Karpas-422 (cell line): ENCODE data around the gene KATNAL2. TPM values are rescaled to one million over a fixed set of nuclear protein-coding genes. Genes with fewer than 3 reads are reported as not detected.

Source experiments
- DNase-seq: peaks from one replicate; pipeline ENCODE4 v3.0.0-alpha.2; 2015
- H2AFZ ChIP-seq: fragments of 200-600 bp; sonication (generic); 2 replicates; pipeline ENCODE4 v1.6.1; 2014; ENCODE audit warnings: antibody characterized with exemption, low read length, mixed read lengths
- H3K27ac ChIP-seq: fragments of 200-600 bp; sonication (generic); 2 replicates; pipeline ENCODE4 v1.5.1; 2014; ENCODE audit warnings: mild to moderate bottlenecking, low read length, moderate library complexity
- H3K27me3 ChIP-seq: fragments of 200-600 bp; sonication (generic); 2 replicates; pipeline ENCODE4 v1.6.1; 2014; ENCODE audit warnings: low read length, mixed read lengths
- H3K36me3 ChIP-seq: fragments of 200-600 bp; sonication (generic); 2 replicates; pipeline ENCODE4 v1.6.1; 2014; ENCODE audit warnings: low read length, mixed read lengths; ENCODE audit not compliant: insufficient read depth
- H3K4me1 ChIP-seq: fragments of 200-600 bp; sonication (generic); 2 replicates; pipeline ENCODE4 v1.6.1; 2014; ENCODE audit warnings: mild to moderate bottlenecking, low read length, mixed read lengths
- H3K4me2 ChIP-seq: fragments of 200-600 bp; sonication (generic); 2 replicates; pipeline ENCODE4 v1.6.1; 2014; ENCODE audit warnings: low read length, low read depth, mild to moderate bottlenecking; ENCODE audit not compliant: poor library complexity, severe bottlenecking
- H3K4me3 ChIP-seq: fragments of 200-600 bp; sonication (generic); 2 replicates; pipeline ENCODE4 v1.5.1; 2014; ENCODE audit warnings: mild to moderate bottlenecking, antibody characterized with exemption, low read length, mixed read lengths
- H3K79me2 ChIP-seq: fragments of 200-600 bp; sonication (generic); 2 replicates; pipeline ENCODE4 v1.6.1; 2014; ENCODE audit warnings: mild to moderate bottlenecking, low read length, mixed read lengths
- H3K9ac ChIP-seq: fragments of 200-600 bp; sonication (generic); 2 replicates; pipeline ENCODE4 v1.6.0; 2014; ENCODE audit warnings: low read length
- H3K9me2 ChIP-seq: fragments of 200-600 bp; sonication (generic), shearing (Covaris generic); replicated peaks from 2 replicates; pipeline ENCODE4 v1.6.0; 2014; ENCODE audit warnings: mild to moderate bottlenecking, low read length, moderate library complexity; ENCODE audit not compliant: insufficient read depth
- H3K9me3 ChIP-seq: fragments of 300-700, 200-600 bp; sonication (generic); 2 replicates; pipeline ENCODE4 v1.6.1; 2014; ENCODE audit warnings: low read length, mixed read lengths
- H4K20me1 ChIP-seq: fragments of 200-600 bp; sonication (generic); 2 replicates; pipeline ENCODE4 v1.6.1; 2014; ENCODE audit warnings: mild to moderate bottlenecking, antibody characterized with exemption, low read length, low read depth; ENCODE audit not compliant: insufficient read depth
- small RNA-seq: library from RNA; depleted of rRNA; stranded (forward); fragments of <200 nt; gene quantifications from one replicate; pipeline ENCODE3, GENCODE V24; 2014
- total RNA-seq: library from RNA; depleted of rRNA; stranded (reverse); fragments of >200 nt; shearing (Covaris generic); gene quantifications from 2 replicates; pipeline ENCODE4 v1.2.3, GENCODE V29; 2014; ENCODE audit warnings: low replicate concordance; rRNA removed

KATNAL2 gene
- total RNA-seq, 1 experiment from 2014 or later: 29.5 TPM

DNA sequence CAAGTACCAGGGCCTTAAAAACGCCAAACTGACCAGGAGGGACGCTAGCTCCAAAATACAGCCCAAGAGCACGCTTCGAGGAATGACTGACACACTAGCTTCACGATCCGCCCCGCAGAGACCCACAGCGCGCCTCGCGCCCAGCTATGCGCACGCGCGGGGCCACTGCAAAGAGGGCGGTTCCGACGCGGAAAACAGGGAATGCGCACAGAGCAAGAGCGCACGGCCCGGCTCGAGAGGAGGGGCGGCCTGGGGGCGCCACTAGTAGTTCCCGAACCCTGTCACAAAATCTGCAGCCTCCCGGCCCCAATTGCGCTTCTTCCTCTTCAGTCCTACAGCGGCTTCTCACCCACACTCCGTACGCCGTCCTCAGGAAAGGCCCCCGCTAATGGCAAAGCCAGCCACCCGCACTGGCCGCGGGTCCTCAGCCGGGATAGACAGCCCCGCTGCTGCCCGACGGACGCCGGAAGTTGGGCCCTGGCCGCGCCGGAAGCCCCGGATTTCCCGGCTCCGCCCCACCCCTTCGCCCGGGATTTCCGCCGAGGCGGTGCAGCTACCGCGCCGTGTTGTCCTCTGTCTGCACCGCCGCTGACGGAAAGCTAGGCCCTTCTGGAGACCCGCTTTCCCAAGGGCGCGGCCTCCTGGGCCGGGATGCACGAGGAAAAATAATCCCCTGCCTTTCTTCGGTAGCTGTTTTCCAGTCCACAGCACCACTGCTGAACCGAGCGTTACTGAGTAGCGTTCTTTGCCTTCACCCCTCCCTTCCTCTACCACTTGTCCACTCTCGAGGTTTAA is 232.8 kb downstream of the KATNAL2 start, which contains the start of gene HDHD2:
TSS of gene HDHD2 (minus strand) at position 472 of the 795 bp plus-strand sequence. CDS start 14,061 bp downstream, outside the sequence.
- Histone ChIP-seq H3K9me2 (no peaks in the 10 kb centered on the region), H3K27me3 (no peaks in the 10 kb centered on the region), H3K4me2 (peak within 1 kb of the TSS; percentile 89), H3K4me3 (peak within 1 kb of the TSS; percentile 86), H3K36me3 (peaks cover 15% of the 10 kb centered on the region; the same call in 1 of the 2 replicates), H3K27ac (peak within 1 kb of the TSS; percentile 39), H3K4me1 (peaks cover 24% of the 10 kb centered on the region), H4K20me1 (no peaks in the 10 kb centered on the region), H3K9me3 (no peaks in the 10 kb centered on the region), H3K9ac (peak within 1 kb of the TSS; percentile 80), H2AFZ (peak within 1 kb of the TSS; percentile 59; the same call in 1 of the 2 replicates), H3K79me2 (peaks cover 48% of the 10 kb centered on the region)
- peak; percentile 92 for DNase-seq

- H3K36me3 ChIP-seq: peaks cover 19% of the 10 kb centered on the region; the same call in 1 of the 2 replicates
- peak overlapping the region; percentile 59; the same call in 1 of the 2 replicates for H2AFZ ChIP-seq
- H3K4me3 ChIP-seq: peak overlapping the region; percentile 86
- H3K27ac ChIP-seq: peak overlapping the region; percentile 39
- no peaks in the 10 kb centered on the region for H3K9me3 ChIP-seq
- no peak for DNase-seq
- no peaks in the 10 kb centered on the region for H4K20me1 ChIP-seq
- peaks cover 44% of the 10 kb centered on the region for H3K79me2 ChIP-seq
- H3K27me3 ChIP-seq: no peaks in the 10 kb centered on the region
- no peaks in the 10 kb centered on the region for H3K9me2 ChIP-seq
- peak overlapping the region; percentile 80 for H3K9ac ChIP-seq
- peaks cover 24% of the 10 kb centered on the region for H3K4me1 ChIP-seq
- H3K4me2 ChIP-seq: peak overlapping the region; percentile 89
These were observed 233.5 kb downstream of the KATNAL2 start for GRCh38 chr18:47150824-47151366.

- no peaks in the 10 kb centered on the region for H3K9me3 ChIP-seq
- no peak overlapping the region for H2AFZ ChIP-seq
- peaks cover 23% of the 10 kb centered on the region; the same call in 1 of the 2 replicates for H3K36me3 ChIP-seq
- peak overlapping the region; percentile 86 for H3K4me3 ChIP-seq
- peaks cover 44% of the 10 kb centered on the region for H3K79me2 ChIP-seq
- H4K20me1 ChIP-seq: no peaks in the 10 kb centered on the region
- H3K9ac ChIP-seq: peak overlapping the region; percentile 80
- peak overlapping the region; percentile 89 for H3K4me2 ChIP-seq
- H3K9me2 ChIP-seq: no peaks in the 10 kb centered on the region
- DNase-seq: peak; percentile 45
- peak overlapping the region; percentile 39; the same call in 1 of the 2 replicates for H3K27ac ChIP-seq
- H3K4me1 ChIP-seq: peaks cover 24% of the 10 kb centered on the region
- no peaks in the 10 kb centered on the region for H3K27me3 ChIP-seq
These were observed 234.0 kb downstream of the KATNAL2 start for GRCh38 chr18:47151439-47151838.

Small RNA genes lying within 50 kb of the gene (small RNA-seq; reads per million reads assigned to genes)
- gene AC012254.4: not detected

Other genes with a start within 250 kb of the KATNAL2 start
- gene ST8SIA5, start 160.5 kb upstream of the KATNAL2 start, total RNA-seq: under 0.01 and 0.25 TPM in 2 replicates
- gene PIAS2, start 95 bp upstream of the KATNAL2 start, total RNA-seq: 51.9 and 122 TPM in 2 replicates
- gene ELOA2, start 118.0 kb downstream of the KATNAL2 start, total RNA-seq: not detected in 2 replicates
- 39.2 and 42.9 TPM in 2 replicates for gene HDHD2, start 232.9 kb downstream of the KATNAL2 start, total RNA-seq